ENCODE measurements around the gene MROH7. TPM values are rescaled to one million over a fixed set of nuclear protein-coding genes. Genes with fewer than 3 reads are reported as not detected.

Gene MROH7
- total RNA-seq, 4 donors from 2014 or later: 0.57 to 2.2 (median 1.7) TPM

DNA sequence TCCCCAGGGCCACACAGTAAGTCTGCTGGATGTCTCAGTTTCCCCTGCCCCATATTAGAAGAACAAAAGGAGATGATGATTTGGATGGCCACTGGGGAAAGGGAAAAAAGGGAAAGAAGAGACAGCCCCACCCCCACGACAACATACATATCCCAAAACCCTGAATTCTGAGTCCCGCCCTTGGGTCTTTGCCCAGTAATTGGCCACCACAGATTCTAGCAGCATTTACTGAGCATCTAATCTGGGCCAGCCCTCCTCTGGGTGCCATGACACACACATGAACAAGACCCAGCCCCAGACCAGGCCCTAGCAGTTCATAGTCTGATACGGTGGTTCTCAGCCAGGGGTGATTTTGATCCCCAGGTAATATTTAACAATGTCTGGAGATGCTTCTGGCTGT lies 68.8 kb downstream of the MROH7 start:
- TF ChIP-seq, protein P1, sequence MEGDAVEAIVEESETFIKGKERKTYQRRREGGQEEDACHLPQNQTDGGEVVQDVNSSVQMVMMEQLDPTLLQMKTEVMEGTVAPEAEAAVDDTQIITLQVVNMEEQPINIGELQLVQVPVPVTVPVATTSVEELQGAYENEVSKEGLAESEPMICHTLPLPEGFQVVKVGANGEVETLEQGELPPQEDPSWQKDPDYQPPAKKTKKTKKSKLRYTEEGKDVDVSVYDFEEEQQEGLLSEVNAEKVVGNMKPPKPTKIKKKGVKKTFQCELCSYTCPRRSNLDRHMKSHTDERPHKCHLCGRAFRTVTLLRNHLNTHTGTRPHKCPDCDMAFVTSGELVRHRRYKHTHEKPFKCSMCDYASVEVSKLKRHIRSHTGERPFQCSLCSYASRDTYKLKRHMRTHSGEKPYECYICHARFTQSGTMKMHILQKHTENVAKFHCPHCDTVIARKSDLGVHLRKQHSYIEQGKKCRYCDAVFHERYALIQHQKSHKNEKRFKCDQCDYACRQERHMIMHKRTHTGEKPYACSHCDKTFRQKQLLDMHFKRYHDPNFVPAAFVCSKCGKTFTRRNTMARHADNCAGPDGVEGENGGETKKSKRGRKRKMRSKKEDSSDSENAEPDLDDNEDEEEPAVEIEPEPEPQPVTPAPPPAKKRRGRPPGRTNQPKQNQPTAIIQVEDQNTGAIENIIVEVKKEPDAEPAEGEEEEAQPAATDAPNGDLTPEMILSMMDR (IDR thresholded peaks at IDR 0.05; ENCODE audit: low read depth): no peak

DNA sequence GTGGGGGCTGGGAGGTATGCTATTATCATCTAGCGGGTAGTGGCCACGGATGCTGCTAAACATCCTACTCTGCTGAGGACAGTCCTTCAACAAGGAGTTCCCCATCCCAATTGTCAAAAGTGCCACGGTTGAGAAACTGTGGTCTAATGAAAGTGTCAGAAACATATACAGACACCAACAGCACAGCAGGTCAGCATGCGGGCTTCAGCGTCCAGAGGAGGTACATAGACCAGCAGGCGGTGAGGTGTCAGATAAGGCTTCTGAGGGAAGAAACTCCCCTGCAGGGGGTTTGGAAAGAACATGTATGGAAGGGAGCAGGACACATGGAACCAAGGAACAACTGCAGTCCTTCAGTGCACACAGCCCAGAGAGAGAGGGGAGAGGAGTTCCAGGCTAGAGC lies 69.3 kb downstream of the MROH7 start:
- TF ChIP-seq, protein P1 (IDR thresholded peaks at IDR 0.05; ENCODE audit: low read depth): no peak

DNA sequence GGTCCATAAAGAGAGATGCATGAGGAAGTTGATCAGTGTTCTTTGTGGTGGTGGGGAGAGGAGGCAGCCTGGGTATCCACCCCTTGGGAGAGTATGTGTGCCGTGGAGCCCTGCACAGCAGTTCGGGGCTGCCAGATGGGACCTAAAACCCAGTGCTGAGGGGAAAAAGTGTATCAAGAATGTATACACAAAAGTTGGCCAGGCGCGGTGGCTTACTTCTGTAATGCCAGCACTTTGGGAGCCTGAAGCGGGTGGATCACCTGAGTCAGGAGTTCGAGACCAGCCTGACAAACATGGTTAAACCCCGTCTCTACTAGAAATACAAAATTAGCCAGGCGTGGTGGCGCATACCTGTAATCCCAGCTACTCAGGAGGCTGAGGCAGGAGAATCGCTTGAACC lies 70.0 kb downstream of the MROH7 start:
- TF ChIP-seq, protein P1 (IDR thresholded peaks at IDR 0.05; ENCODE audit: low read depth): no peak

DNA sequence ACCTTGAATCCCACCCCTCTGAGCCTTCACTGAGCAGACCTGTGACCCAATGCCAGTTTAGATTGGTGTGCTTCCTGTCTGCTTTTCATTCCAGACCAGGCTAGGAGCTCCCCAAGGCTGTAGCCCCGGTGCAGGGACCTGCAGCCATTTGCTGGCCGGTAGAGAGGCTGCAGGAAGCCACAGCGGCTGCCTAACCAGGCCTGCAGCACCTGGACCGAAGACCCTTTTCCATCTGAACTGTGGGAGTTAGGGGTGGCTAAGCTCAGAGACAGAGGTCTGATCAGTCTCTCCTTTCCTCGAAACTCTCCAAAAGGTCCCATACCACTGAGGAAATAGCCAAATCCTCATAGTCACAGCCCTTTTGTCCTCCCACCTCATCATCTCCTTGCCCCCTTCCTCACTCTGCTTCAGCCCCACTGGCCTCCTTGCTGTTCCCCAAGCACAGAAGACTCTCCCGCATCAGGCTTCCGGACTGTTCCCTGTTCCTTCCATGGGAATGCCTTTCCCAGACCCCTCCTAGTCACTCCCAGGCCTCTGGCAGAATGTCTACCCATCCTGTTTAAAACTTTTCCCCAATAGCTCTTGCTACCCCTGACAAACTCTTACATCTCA lies 73.4 kb downstream of the MROH7 start:
- TF ChIP-seq, protein P1 (IDR thresholded peaks at IDR 0.05; ENCODE audit: low read depth): no peak

DNA sequence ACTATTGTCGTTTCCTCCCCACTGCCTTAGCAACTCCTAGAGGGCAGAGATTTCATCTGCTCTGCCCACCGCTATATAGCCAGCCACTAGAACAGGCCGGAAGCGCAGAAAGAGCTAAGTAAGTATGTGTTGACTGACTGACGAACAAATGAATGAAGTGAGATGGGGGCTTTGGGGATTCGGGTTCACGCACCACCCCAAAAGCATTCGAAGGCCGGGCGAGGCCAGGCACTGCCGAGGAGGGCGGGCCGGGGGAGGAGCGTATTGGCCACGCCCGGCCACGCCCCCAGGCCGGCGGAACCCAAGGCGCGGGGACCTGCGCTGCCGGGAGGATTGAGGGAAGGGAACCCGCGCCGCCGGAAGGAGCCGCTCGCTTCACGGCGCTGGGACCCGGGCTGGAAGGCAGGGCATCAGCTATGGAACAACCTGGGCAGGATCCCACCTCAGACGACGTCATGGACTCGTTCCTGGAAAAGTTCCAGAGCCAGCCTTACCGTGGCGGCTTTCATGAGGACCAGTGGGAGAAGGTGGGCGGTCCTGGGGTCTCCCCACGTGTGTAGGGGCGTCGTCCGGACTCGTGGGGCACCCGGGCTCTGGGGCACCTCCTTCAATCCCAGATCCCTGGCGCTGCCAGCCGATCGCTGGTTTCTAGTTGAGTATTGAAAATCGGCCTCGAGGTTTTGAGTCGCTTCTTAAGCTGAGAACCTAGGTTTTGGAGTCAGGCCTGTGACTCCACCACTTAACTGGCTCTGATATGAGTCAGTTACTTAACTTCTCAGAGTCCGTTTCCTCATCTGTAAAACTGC lies 74.1 kb downstream of the MROH7 start, which contains the start of gene TTC4:
Gene TTC4 (plus strand): TSS at position 369 of the 806 bp plus-strand sequence. CDS start 48 bp downstream, at position 417.
- TF ChIP-seq, protein P1 (IDR thresholded peaks at IDR 0.05; ENCODE audit: low read depth): no peak

DNA sequence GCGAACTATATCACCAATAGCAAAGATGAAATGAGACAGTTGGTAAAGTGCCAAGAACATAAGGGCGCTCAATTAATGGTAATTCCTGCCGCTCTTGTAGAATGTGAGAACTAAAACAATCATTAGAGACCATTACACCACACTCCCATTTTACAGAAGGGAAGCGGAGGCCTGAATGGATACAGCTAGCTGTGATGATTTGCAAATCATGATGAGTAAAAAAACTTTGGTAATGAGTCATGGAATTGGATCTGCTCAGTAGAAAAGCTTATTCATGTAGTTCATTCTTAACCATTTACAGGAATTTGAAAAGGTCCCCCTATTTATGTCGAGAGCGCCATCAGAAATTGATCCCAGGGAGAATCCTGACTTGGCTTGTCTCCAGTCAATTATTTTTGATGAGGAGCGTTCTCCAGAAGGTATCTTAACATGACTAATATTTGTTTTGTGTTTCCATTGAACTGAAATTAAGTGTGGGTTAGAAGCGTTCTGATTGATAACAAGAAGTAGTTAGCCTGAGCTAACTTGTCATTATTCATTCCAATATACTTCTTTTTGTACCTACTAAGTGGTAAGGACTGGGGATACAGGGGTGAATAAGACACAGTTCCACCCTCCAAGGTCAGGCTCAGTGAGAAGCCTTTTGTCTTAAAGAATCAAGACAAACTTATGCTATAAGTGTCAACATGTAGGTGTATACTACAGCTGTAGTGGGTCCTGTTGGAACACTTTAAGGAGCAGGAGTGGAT lies 74.9 kb downstream of the MROH7 start:
- TF ChIP-seq, protein P1 (IDR thresholded peaks at IDR 0.05; ENCODE audit: low read depth): no peak

DNA sequence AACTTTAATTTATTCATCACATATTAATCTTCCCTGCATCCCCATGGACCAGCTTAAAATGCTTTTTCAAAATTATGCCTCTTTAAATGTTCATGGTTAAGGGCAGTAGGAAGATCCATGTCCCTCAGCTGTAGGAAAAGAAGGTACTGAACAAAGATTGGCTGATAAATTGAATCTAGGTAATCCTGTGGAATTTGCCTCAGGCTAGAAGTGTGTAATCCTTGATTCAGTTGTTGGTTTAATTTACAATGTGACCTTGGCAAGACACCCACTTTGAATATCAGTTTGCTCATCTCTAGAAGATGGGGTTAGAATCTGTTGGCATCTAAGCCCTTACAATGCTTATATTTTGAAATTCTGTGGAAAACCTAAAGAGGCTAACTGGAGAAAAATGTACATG lies 80.1 kb downstream of the MROH7 start:
- TF ChIP-seq, protein P1 (IDR thresholded peaks at IDR 0.05; ENCODE audit: low read depth): no peak
